ENCODE measurements around the gene BUB1. TPM values are rescaled to one million over a fixed set of nuclear protein-coding genes. Genes with fewer than 3 reads are reported as not detected.

BUB1 gene
- polyA plus RNA-seq, 2 of the 4 experiments (the other 2 are of a cell fraction), result 36.9 to 65.5 TPM

DNA sequence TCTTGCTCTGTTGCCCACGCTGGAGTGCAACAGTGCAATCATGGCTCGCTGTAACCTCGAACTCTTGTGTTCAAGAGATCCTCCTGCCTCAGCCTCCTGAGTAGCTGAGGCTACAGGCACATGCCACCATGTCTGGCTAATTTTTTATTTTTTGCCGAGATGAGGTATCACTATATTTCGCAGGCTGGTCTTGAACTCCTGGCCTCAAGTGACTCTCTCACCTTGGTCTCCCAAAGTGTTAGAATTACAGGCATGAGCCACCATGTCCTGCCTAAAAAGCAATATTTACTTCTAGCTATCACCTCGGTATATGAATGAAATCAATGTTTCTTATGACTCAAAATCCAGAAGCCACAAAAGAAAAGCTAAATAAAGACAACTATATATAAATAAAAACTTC lies 2.2 kb downstream of the BUB1 start:
- H3K27ac ChIP-seq, result peak overlapping the region; percentile 51 to 68; a peak in 3 of 6 replicates
- CTCF ChIA-PET, result interaction anchor here (1.0 to 1.2 kb wide), 2 partner anchors 9 to 80 kb away, joined by 3 read pairs; no protein-coding TSS in a partner anchor
- POLR2A ChIA-PET, result no interaction called here

DNA sequence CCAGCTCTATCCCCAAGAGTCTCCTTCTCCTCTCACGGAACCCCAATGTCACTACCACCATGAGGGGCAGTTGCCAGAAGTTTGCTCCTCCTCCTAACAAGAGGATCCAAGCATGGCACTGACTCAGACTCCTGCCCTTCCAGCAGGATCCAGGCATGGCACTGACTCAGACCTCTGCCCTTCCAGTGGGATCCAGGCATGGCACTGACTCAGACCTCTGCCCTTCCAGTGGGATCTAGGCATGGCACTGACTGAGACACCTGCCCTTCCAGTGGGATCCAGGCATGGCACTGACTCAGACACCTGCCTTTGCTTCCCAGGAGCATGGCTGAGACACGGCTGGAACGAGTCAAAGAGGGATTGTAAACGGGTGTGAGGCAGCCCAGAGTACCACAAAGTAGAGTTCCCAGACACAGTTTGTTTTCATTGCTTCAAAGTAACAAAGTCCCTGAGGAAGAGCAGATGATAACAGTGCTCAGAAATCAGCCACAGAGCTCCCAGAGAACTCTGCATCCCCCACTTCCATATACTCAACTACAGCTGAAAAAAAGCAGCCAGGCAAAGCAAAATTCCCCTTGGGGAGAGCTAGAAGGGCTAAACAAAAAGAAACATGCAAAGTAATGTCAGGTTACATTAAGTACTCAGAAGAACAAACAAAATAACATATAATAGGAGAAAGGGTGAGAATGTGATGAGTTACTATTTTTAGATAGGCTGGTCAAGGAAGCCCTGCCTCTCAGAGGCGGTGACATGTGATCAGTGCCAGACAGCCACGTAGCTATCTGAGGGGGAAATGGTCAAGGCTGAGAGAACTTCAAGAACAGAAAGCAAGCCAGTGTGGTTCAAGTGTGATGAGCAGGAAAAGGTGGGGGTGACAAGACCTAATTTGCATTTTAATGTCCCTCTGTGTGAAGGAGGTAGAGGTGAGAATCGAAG lies 3.0 kb downstream of the BUB1 start:
- peak; percentile 43 to 80 for ATAC-seq
- Histone ChIP-seq H3K4me1 (peaks cover 35% of the 10 kb centered on the region), H3K4me3 (no peak overlapping the region), H3K27ac (peak overlapping the region; percentile 51 to 68; a peak in 5 of 6 replicates), H3K9me3 (no peaks in the 10 kb centered on the region), H3K4me2 (peak overlapping the region; percentile 92)
- no peak for FAIRE-seq
- WGBS (ENCODE audit: missing lambda C conversion rate), result 68% methylated on average over 7 of the region's 7 CpGs
- TF ChIP-seq, protein P1, sequence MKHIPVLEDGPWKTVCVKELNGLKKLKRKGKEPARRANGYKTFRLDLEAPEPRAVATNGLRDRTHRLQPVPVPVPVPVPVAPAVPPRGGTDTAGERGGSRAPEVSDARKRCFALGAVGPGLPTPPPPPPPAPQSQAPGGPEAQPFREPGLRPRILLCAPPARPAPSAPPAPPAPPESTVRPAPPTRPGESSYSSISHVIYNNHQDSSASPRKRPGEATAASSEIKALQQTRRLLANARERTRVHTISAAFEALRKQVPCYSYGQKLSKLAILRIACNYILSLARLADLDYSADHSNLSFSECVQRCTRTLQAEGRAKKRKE (CRISPR knock-in tag; IDR thresholded peaks at IDR 0.05; ENCODE audit: low read depth), result no peak
- TF ChIP-seq CHD2 (IDR thresholded peaks at IDR 0.05; ENCODE audit: low read length, partially characterized antibody), result no peak
- TF ChIP-seq FOSL2 (IDR thresholded peaks at IDR 0.05), result no peak
- peak; percentile 42; the same call in 1 of the 2 replicates for TF ChIP-seq FOSL2 (CRISPR knock-in tag; IDR thresholded peaks at IDR 0.05)
- DNase-seq (ENCODE audit: low read depth in 1 of 2, low spot score in 1 of 2), result peak; percentile 26 to 42
- ChIA-PET POLR2A (no interaction called here), CTCF (interaction anchor here (1.0 to 1.2 kb wide), 2 partner anchors 8 to 80 kb away, joined by 3 read pairs; no protein-coding TSS in a partner anchor)

More for the DNA sequence above, 2.2 kb downstream of the BUB1 start:
- FAIRE-seq, result no peak
- TF ChIP-seq, protein P2, sequence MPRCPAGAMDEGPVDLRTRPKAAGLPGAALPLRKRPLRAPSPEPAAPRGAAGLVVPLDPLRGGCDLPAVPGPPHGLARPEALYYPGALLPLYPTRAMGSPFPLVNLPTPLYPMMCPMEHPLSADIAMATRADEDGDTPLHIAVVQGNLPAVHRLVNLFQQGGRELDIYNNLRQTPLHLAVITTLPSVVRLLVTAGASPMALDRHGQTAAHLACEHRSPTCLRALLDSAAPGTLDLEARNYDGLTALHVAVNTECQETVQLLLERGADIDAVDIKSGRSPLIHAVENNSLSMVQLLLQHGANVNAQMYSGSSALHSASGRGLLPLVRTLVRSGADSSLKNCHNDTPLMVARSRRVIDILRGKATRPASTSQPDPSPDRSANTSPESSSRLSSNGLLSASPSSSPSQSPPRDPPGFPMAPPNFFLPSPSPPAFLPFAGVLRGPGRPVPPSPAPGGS (IDR thresholded peaks at IDR 0.05), result no peak
- TF ChIP-seq HOXB5 (CRISPR knock-in tag; IDR thresholded peaks at IDR 0.05), result no peak
- TF ChIP-seq RFX5 (IDR thresholded peaks at IDR 0.05), result no peak
- no peak for TF ChIP-seq CHD4 (IDR thresholded peaks at IDR 0.05; ENCODE audit: borderline replicate concordance)
- TF ChIP-seq HEYL (CRISPR knock-in tag; IDR thresholded peaks at IDR 0.05), result no peak
- TF ChIP-seq, protein P3, sequence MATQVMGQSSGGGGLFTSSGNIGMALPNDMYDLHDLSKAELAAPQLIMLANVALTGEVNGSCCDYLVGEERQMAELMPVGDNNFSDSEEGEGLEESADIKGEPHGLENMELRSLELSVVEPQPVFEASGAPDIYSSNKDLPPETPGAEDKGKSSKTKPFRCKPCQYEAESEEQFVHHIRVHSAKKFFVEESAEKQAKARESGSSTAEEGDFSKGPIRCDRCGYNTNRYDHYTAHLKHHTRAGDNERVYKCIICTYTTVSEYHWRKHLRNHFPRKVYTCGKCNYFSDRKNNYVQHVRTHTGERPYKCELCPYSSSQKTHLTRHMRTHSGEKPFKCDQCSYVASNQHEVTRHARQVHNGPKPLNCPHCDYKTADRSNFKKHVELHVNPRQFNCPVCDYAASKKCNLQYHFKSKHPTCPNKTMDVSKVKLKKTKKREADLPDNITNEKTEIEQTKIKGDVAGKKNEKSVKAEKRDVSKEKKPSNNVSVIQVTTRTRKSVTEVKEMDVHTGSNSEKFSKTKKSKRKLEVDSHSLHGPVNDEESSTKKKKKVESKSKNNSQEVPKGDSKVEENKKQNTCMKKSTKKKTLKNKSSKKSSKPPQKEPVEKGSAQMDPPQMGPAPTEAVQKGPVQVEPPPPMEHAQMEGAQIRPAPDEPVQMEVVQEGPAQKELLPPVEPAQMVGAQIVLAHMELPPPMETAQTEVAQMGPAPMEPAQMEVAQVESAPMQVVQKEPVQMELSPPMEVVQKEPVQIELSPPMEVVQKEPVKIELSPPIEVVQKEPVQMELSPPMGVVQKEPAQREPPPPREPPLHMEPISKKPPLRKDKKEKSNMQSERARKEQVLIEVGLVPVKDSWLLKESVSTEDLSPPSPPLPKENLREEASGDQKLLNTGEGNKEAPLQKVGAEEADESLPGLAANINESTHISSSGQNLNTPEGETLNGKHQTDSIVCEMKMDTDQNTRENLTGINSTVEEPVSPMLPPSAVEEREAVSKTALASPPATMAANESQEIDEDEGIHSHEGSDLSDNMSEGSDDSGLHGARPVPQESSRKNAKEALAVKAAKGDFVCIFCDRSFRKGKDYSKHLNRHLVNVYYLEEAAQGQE (IDR thresholded peaks at IDR 0.05), result no peak
- no peak for TF ChIP-seq JUN (IDR thresholded peaks at IDR 0.05)
- no peak for TF ChIP-seq MYC (IDR thresholded peaks at IDR 0.05; ENCODE audit: borderline replicate concordance, low read length)
- no peak for TF ChIP-seq RCOR1 (IDR thresholded peaks at IDR 0.05; ENCODE audit: low read depth, low read length)
- no peak for TF ChIP-seq MAFK (IDR thresholded peaks at IDR 0.05; ENCODE audit: partially characterized antibody)
- TF ChIP-seq, protein P4, sequence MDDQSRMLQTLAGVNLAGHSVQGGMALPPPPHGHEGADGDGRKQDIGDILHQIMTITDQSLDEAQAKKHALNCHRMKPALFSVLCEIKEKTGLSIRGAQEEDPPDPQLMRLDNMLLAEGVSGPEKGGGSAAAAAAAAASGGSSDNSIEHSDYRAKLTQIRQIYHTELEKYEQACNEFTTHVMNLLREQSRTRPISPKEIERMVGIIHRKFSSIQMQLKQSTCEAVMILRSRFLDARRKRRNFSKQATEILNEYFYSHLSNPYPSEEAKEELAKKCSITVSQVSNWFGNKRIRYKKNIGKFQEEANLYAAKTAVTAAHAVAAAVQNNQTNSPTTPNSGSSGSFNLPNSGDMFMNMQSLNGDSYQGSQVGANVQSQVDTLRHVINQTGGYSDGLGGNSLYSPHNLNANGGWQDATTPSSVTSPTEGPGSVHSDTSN (IDR thresholded peaks at IDR 0.05), result no peak
- Histone ChIP-seq H3K4me1 (peaks cover 35% of the 10 kb centered on the region), H3K4me2 (peak overlapping the region; percentile 92), H3K9me3 (no peaks in the 10 kb centered on the region), H3K4me3 (no peak overlapping the region)
- DNase-seq (ENCODE audit: low read depth in 1 of 2, low spot score in 1 of 2), result no peak
- WGBS (ENCODE audit: missing lambda C conversion rate), result 80% methylated on average over 6 of the region's 6 CpGs
- no peak for ATAC-seq

All from A549 (cell line).